Hepatocyte (in vitro differentiated cells): ENCODE measurements around the gene AK5.

ENCODE experiments used
- EZH2 ChIP-seq: fragments of 200-600 bp; sonication (generic); IDR thresholded peaks from 2 replicates; pipeline ENCODE4 v1.6.1; 2016; ENCODE audit warnings: antibody characterized with exemption, mild to moderate bottlenecking, borderline replicate concordance
- EZH2phosphoT487 ChIP-seq: fragments of 200-600 bp; sonication (generic); IDR thresholded peaks from one replicate; pipeline ENCODE4 v1.6.1; 2018; ENCODE audit warnings: antibody characterized with exemption, mild to moderate bottlenecking, low read depth, moderate library complexity; ENCODE audit not compliant: unreplicated experiment, severe bottlenecking

- TF ChIP-seq EZH2phosphoT487 (no peak), EZH2 (no peak)
Measured at GRCh38 chr1:77459881-77460280, 178.1 kb downstream of the AK5 start.
